Hepatic stellate cell (primary cell): ENCODE measurements around the gene HLA-DPB1.
"Not testable (repeated sequence)": the region's sequence is repeated elsewhere in the genome, so short reads cannot be mapped to it uniquely, and the experiment has no call there.

ENCODE experiments used
- DNase-seq: peaks from one replicate; pipeline ENCODE4 v3.0.0; 2011; ENCODE audit warnings: low spot score

HLA-DPB1 gene

GRCh38 chr6:33071569-33071968 lies 4.2 kb upstream of the HLA-DPB1 start:
- DNase-seq: no peak

- no peak for DNase-seq
These were observed 3.2 kb upstream of the HLA-DPB1 start for GRCh38 chr6:33072508-33073100.

- DNase-seq: peak; percentile 61
These were observed 2.3 kb upstream of the HLA-DPB1 start, which contains the start of gene HLA-DPA1 for GRCh38 chr6:33073431-33073871. Gene HLA-DPA1, minus strand, starts transcription at chr6:33073649.

- no peak for DNase-seq
These were observed 602 bp upstream of the HLA-DPB1 start for GRCh38 chr6:33075208-33075567.

GRCh38 chr6:33076406-33076934 lies 680 bp downstream of the HLA-DPB1 start:
- DNase-seq: no peak

- DNase-seq: no peak
These were observed 2.1 kb downstream of the HLA-DPB1 start for GRCh38 chr6:33077908-33078307.

- no peak for DNase-seq
These were observed 2.7 kb downstream of the HLA-DPB1 start for GRCh38 chr6:33078442-33078841.

- no peak for DNase-seq
These were observed 3.2 kb downstream of the HLA-DPB1 start for GRCh38 chr6:33078919-33079521.

- no peak for DNase-seq
These were observed 3.8 kb downstream of the HLA-DPB1 start for GRCh38 chr6:33079580-33079979.

GRCh38 chr6:33080127-33081089 lies 4.6 kb downstream of the HLA-DPB1 start:
- peak; percentile 32 for DNase-seq

- DNase-seq: no peak
These were observed 5.5 kb downstream of the HLA-DPB1 start for GRCh38 chr6:33081098-33081824.

GRCh38 chr6:33082702-33083101 lies 6.9 kb downstream of the HLA-DPB1 start:
- DNase-seq: no peak

GRCh38 chr6:33085627-33086026 lies 9.8 kb downstream of the HLA-DPB1 start:
- DNase-seq: no peak

GRCh38 chr6:33088258-33088930 lies 12.6 kb downstream of the HLA-DPB1 start:
- DNase-seq: no peak

- no peak for DNase-seq
These were observed 13.3 kb downstream of the HLA-DPB1 start for GRCh38 chr6:33088931-33089620.

- no peak for DNase-seq
These were observed 16.2 kb downstream of the HLA-DPB1 start for GRCh38 chr6:33091957-33092356.

GRCh38 chr6:33092385-33092784 lies 16.6 kb downstream of the HLA-DPB1 start:
- DNase-seq: no peak

- DNase-seq: no peak
These were observed 18.1 kb downstream of the HLA-DPB1 start for GRCh38 chr6:33093855-33094254.

- no peak for DNase-seq
These were observed 19.9 kb downstream of the HLA-DPB1 start for GRCh38 chr6:33095681-33096080.

GRCh38 chr6:33101121-33101737 lies 25.4 kb downstream of the HLA-DPB1 start:
- DNase-seq: not testable (repeated sequence)
